NOMO-1 treated with dmso at 0.1 percent for 144 hours (cell line): ENCODE measurements around the gene NBEA.

ENCODE experiments used
- DNase-seq: peaks from one replicate; lab custom pipeline; 2025; ENCODE audit not compliant: unreplicated experiment; lab: John Stamatoyannopoulos, UW

NBEA gene

GRCh38 chr13:35472323-35472881 is 530.3 kb downstream of the NBEA start:
- no peak for DNase-seq

GRCh38 chr13:35473206-35473775 is 531.2 kb downstream of the NBEA start:
- no peak for DNase-seq

GRCh38 chr13:35473802-35474201 is 531.7 kb downstream of the NBEA start:
- no peak for DNase-seq

GRCh38 chr13:35474496-35475211 is 532.6 kb downstream of the NBEA start:
- no peak for DNase-seq

- no peak for DNase-seq
Observed at GRCh38 chr13:35475212-35475959, 533.3 kb downstream of the NBEA start.

- no peak for DNase-seq
Observed at GRCh38 chr13:35475960-35476943, 534.2 kb downstream of the NBEA start, which contains the start of gene MAB21L1. Gene MAB21L1, minus strand, starts transcription at chr13:35476689. Its CDS starts 551 bp downstream, at chr13:35476138.

GRCh38 chr13:35477386-35477946 is 535.4 kb downstream of the NBEA start:
- DNase-seq, result no peak

- no peak for DNase-seq
Observed at GRCh38 chr13:35478271-35479037, 536.4 kb downstream of the NBEA start.

GRCh38 chr13:35479038-35479492 is 537.0 kb downstream of the NBEA start:
- DNase-seq, result no peak

GRCh38 chr13:35479706-35480105 is 537.6 kb downstream of the NBEA start:
- DNase-seq, result no peak

- no peak for DNase-seq
Observed at GRCh38 chr13:35480346-35480745, 538.3 kb downstream of the NBEA start.

GRCh38 chr13:35481777-35482176 is 539.7 kb downstream of the NBEA start:
- no peak for DNase-seq

- no peak for DNase-seq
Observed at GRCh38 chr13:35482527-35482926, 540.5 kb downstream of the NBEA start.

GRCh38 chr13:35483761-35484160 is 541.7 kb downstream of the NBEA start:
- no peak for DNase-seq

- no peak for DNase-seq
Observed at GRCh38 chr13:35484384-35484783, 542.3 kb downstream of the NBEA start.

- no peak for DNase-seq
Observed at GRCh38 chr13:35485424-35485823, 543.4 kb downstream of the NBEA start.

GRCh38 chr13:35489050-35489449 is 547.0 kb downstream of the NBEA start:
- DNase-seq, result no peak

GRCh38 chr13:35496006-35496405 is 553.9 kb downstream of the NBEA start:
- no peak for DNase-seq

- no peak for DNase-seq
Observed at GRCh38 chr13:35496761-35497386, 554.8 kb downstream of the NBEA start.
